ENCODE results near the gene KLHL22. TPM values are rescaled to one million over a fixed set of nuclear protein-coding genes. Genes with fewer than 3 reads are reported as not detected.

The KLHL22 gene
- total and polyA plus RNA-seq, 2 of the 13 experiments (the other 11 are each of a cell fraction or from before 2014, with no cell fraction given): 10.9 to 14.8 TPM

GRCh38 chr22:20393705-20394476 lies 101.7 kb downstream of the KLHL22 start, which contains the start of gene ZNF74 (continued):
- TF ChIP-seq ZNF850 (CRISPR knock-in tag; conservative IDR thresholded peaks at IDR 0.05): no peak
- no peak for TF ChIP-seq SMAD1 (CRISPR knock-in tag; IDR thresholded peaks at IDR 0.05; ENCODE audit: borderline replicate concordance, low read depth)
- peak; percentile 60; the same call in 1 of the 2 replicates for TF ChIP-seq FOXC1 (CRISPR knock-in tag; IDR thresholded peaks at IDR 0.05; ENCODE audit: borderline replicate concordance)
- TF ChIP-seq EHMT2 (IDR thresholded peaks at IDR 0.05; ENCODE audit: borderline replicate concordance, low read depth, low read length): no peak
- no peak for TF ChIP-seq HHEX (CRISPR knock-in tag; IDR thresholded peaks at IDR 0.05)
- no peak for TF ChIP-seq FOXA1 (IDR thresholded peaks at IDR 0.05)
- TF ChIP-seq FOXA1 (CRISPR knock-in tag; IDR thresholded peaks at IDR 0.05): no peak
- no peak for TF ChIP-seq KLF11 (CRISPR knock-in tag; IDR thresholded peaks at IDR 0.05)
- TF ChIP-seq TFDP1 (CRISPR knock-in tag; IDR thresholded peaks at IDR 0.05; ENCODE audit: borderline replicate concordance): no peak
- TF ChIP-seq CHD2 (IDR thresholded peaks at IDR 0.05; ENCODE audit: low read depth, low read length): no peak
- no peak for TF ChIP-seq BHLHE40 (IDR thresholded peaks at IDR 0.05; ENCODE audit: low read length)
- 0 out of 2 replicates have a peak, but pooled peaks have one; percentile 59 for TF ChIP-seq ZNF367 (CRISPR knock-in tag; IDR thresholded peaks at IDR 0.05; ENCODE audit: borderline replicate concordance)
- 0 out of 2 replicates have a peak, but pooled peaks have one; percentile 66 for TF ChIP-seq TSC22D2 (CRISPR knock-in tag; IDR thresholded peaks at IDR 0.05; ENCODE audit: borderline replicate concordance)
- peak; percentile 79 for TF ChIP-seq SAP130 (CRISPR knock-in tag; IDR thresholded peaks at IDR 0.05; ENCODE audit: low read depth)
- TF ChIP-seq ZBED4 (CRISPR knock-in tag; IDR thresholded peaks at IDR 0.05; ENCODE audit: borderline replicate concordance): peak; percentile 57; the same call in 1 of the 2 replicates
- no peak for TF ChIP-seq RBM22 (optimal IDR thresholded peaks at IDR 0.05; ENCODE audit: low read length)
- TF ChIP-seq GTF3A (CRISPR knock-in tag; conservative IDR thresholded peaks at IDR 0.05): no peak
- TF ChIP-seq CERS6 (CRISPR knock-in tag; IDR thresholded peaks at IDR 0.05): no peak
- no peak for TF ChIP-seq ZBTB26 (CRISPR knock-in tag; IDR thresholded peaks at IDR 0.05; ENCODE audit: borderline replicate concordance)
- TF ChIP-seq MED1 (CRISPR knock-in tag; IDR thresholded peaks at IDR 0.05): peak; percentile 46; the same call in 1 of the 2 replicates
- no peak for TF ChIP-seq MYNN (CRISPR knock-in tag; IDR thresholded peaks at IDR 0.05; ENCODE audit: low read depth)
- no peak for TF ChIP-seq HNF1B (CRISPR knock-in tag; IDR thresholded peaks at IDR 0.05)

Data from HepG2 (cell line).